Activated naive CD8-positive, alpha-beta T cell (primary cell): ENCODE measurements around the gene MGAT4A.

ENCODE experiments used
- H3K27ac Mint-ChIP-seq: one replicate; pipeline ENCODE4 v1.8.0; 2021; ENCODE audit warnings: mixed read lengths
- H3K27me3 Mint-ChIP-seq: one replicate; pipeline ENCODE4 v1.8.0; 2021; ENCODE audit warnings: mixed read lengths
- H3K36me3 Mint-ChIP-seq: one replicate; pipeline ENCODE4 v1.8.0; 2021; ENCODE audit warnings: mixed read lengths
- H3K4me1 Mint-ChIP-seq: one replicate; pipeline ENCODE4 v1.8.0; 2021; ENCODE audit warnings: low read depth, mixed read lengths
- H3K4me3 Mint-ChIP-seq: one replicate; pipeline ENCODE4 v1.8.0; 2021; ENCODE audit warnings: mild to moderate bottlenecking, mixed read lengths
- H3K9me3 Mint-ChIP-seq: one replicate; pipeline ENCODE4 v1.8.0; 2021; ENCODE audit warnings: low read depth, mixed read lengths

The MGAT4A gene

DNA sequence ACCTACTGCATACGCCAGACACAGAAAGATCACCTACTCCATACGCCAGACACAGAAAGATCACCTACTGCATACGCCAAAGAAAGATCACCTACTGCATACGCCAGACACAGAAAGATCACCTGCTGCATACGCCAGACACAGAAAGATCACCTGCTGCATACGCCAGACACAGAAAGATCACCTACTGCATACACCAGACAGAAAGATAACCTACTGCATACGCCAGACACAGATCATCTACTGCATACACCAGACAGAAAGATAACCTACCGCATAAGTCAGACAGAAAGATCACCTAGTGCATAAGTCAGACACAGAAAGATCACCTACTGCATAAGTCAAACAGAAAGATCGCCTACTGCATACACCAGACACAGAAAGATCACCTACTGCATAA, 148.4 kb downstream of the MGAT4A start:
- peaks cover 6% of the 10 kb centered on the region for H3K36me3 Mint-ChIP-seq
- no peaks in the 10 kb centered on the region for H3K27me3 Mint-ChIP-seq
- no peak overlapping the region for H3K4me3 Mint-ChIP-seq
- no peak overlapping the region for H3K27ac Mint-ChIP-seq
- no peaks in the 10 kb centered on the region for H3K4me1 Mint-ChIP-seq
- H3K9me3 Mint-ChIP-seq, result no peaks in the 10 kb centered on the region

DNA sequence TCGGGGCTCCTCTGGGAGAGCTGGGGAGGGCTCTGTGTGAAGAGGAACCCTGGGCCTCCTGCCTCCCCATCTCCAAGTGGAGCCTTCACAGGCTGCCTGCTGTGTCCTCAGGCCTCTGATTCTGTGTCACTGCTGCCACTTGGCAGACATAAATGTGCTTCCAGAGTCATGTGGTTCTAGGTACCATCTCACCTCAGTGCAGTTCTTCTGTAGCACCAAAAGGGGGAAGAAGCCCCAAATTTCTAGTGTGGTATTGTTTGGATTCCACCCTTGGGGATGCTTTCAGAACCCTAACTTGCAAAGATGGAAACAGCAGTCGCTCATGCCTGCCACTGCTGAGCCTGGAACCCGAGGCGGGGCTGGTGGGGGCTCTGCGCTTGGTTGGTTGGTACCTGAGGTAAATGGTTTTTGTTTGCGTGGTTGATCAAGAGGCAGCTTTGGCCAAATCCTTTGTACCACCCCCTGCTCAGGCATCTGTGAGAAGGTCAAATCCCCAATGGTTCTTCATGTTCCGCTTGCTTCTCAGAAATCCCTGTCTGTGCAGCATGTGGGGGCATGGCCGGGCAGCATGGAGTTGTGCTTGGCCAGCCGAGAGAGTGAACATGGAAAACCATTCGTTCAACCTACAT, 150.2 kb downstream of the MGAT4A start:
- Mint-ChIP-seq H3K27ac (no peak overlapping the region), H3K9me3 (no peaks in the 10 kb centered on the region), H3K27me3 (no peaks in the 10 kb centered on the region), H3K36me3 (peaks cover 6% of the 10 kb centered on the region), H3K4me1 (no peaks in the 10 kb centered on the region), H3K4me3 (no peak overlapping the region)

DNA sequence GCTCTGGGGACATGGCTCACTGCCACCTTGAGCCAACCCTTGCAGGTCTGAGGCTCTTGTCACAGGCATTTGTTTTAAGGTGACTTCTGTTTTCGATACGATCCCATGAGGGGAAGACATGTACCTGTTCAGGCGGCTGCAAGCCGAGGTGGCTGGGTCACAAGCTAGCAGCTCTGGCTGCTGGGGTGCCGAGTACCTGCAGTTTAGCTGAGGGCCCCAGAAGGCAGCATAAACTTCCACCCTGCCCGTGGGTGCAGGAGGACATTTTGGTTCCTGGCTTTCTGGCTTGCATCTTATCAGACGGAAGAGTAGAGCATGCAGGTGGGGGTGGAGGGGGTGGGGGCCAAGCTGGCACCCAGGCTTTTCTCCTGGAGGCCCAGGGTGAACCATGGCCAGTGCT, 151.0 kb downstream of the MGAT4A start:
- no peak overlapping the region for H3K4me3 Mint-ChIP-seq
- no peaks in the 10 kb centered on the region for H3K4me1 Mint-ChIP-seq
- H3K36me3 Mint-ChIP-seq, result peaks cover 6% of the 10 kb centered on the region
- H3K9me3 Mint-ChIP-seq, result no peaks in the 10 kb centered on the region
- H3K27me3 Mint-ChIP-seq, result no peaks in the 10 kb centered on the region
- H3K27ac Mint-ChIP-seq, result no peak overlapping the region

DNA sequence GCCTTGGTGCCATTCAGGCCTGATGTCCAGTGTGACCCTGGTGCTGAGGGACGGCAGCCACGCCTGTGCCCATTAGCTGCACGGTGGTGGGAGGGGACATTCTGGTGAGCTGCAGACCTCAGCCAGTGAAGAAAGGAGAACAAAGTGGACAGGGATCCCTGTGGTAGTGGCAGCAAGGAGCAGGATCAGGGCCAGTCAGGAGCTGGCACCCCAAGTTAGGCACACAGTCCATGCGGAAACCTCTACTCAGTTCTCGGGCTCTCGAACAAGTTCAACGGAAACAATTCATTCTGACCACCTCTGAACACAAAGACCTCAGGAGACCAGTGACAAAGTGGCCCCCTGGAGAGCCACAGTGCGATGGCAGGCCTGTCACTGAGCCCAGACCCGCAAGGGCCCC, 152.7 kb downstream of the MGAT4A start:
- no peak overlapping the region for H3K4me3 Mint-ChIP-seq
- H3K4me1 Mint-ChIP-seq, result no peaks in the 10 kb centered on the region
- no peak overlapping the region for H3K27ac Mint-ChIP-seq
- H3K36me3 Mint-ChIP-seq, result peaks cover 6% of the 10 kb centered on the region
- H3K9me3 Mint-ChIP-seq, result no peaks in the 10 kb centered on the region
- H3K27me3 Mint-ChIP-seq, result no peaks in the 10 kb centered on the region

DNA sequence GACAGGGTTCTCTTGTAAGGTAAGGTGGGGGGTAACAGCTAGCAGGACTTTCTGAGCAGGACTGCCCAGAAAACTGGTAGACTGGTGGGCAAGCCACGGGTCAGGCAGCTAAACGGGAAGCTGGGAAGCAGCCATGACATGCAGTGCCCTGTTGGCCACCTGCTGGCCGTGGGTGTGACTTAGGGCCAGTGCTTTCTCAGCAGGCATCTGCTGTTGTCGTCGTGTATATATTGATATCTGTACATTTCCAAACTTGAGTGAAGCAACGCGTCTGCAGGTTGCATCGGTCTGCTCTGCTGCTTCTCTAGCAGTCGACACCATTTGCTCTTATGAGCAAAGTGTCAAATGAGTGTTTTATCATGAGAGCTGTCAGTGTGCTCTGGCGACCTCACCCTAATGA, 153.6 kb downstream of the MGAT4A start:
- Mint-ChIP-seq H3K36me3 (peaks cover 4% of the 10 kb centered on the region), H3K27ac (peak overlapping the region; percentile 10), H3K4me1 (no peaks in the 10 kb centered on the region), H3K27me3 (no peaks in the 10 kb centered on the region), H3K4me3 (no peak overlapping the region), H3K9me3 (no peaks in the 10 kb centered on the region)

DNA sequence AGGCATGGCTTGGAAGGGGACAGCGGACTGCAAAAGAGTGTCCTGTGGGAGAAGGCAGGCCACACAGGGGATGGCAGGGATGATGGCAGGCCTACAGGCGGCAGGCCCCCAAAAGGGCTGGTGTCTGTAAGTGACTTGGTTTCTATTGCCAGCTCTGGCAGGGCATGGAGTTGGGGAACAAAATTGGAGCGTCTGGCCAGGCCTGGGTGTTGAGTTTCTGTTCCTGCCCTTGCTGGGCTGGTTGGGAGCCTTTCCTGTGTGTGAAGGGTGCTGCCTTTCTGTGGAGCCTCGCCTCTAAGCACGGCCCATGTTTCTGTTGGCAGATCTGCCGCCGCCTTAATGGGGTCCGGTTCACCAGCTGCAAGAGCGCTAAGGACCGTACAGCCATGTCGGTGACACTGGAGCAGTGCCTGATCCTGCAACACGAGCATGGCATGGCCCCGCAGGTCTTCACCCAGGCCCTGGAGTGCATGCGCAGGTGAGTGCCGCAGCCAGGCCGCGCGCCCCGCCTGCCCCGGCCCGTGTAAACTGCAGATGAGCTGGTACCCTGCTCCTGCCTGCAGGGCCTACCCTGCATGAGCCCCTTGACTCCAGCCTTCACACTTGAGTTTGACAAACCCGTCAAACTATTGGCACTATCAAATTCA, 154.1 kb downstream of the MGAT4A start:
- Mint-ChIP-seq H3K36me3 (peaks cover 4% of the 10 kb centered on the region), H3K4me1 (no peaks in the 10 kb centered on the region), H3K27me3 (no peaks in the 10 kb centered on the region), H3K27ac (no peak overlapping the region), H3K4me3 (no peak overlapping the region), H3K9me3 (no peaks in the 10 kb centered on the region)

DNA sequence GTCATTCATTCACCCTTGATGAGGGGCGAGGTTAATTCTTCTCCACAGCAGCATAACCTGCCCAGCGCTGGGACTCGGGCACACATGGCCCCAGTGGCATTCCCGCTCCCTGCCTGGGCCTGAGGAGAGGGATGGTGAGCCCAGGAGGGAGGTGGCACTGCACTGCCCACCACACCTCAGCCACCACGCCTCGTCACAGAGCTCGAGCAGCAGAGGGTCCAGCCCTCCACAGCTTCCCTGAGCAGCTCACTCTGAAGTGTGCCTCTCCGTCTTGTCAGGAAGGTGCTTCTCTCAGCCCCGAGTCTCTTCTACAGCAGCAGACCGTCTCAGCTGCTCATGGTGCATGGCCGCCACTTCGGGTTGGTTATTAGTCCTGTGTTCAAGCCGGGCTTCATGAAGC, 157.5 kb downstream of the MGAT4A start:
- no peak overlapping the region for H3K4me3 Mint-ChIP-seq
- no peaks in the 10 kb centered on the region for H3K27me3 Mint-ChIP-seq
- H3K4me1 Mint-ChIP-seq, result no peaks in the 10 kb centered on the region
- no peaks in the 10 kb centered on the region for H3K9me3 Mint-ChIP-seq
- peaks cover 4% of the 10 kb centered on the region for H3K36me3 Mint-ChIP-seq
- H3K27ac Mint-ChIP-seq, result no peak overlapping the region

DNA sequence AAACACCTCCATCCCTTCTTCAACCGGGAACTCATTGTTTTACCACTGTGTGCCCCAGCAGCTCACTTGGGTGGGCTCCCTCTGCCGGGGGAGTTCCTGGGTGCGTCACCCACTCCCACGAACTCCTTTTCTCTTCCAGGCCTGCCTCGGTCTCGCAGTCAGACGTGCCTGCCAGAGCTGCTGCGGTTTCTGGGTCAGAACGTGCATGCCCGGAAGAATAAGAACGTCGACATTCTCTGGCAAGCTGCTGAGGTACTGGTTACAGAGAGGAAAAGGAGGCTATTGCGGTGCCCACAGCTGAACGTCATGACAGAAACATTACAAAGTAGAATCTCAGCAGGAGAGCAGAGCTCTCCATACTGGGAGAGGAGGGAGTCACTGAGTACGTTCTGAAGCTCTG, 158.3 kb downstream of the MGAT4A start:
- no peak overlapping the region for H3K4me3 Mint-ChIP-seq
- H3K36me3 Mint-ChIP-seq, result peaks cover 1% of the 10 kb centered on the region

DNA sequence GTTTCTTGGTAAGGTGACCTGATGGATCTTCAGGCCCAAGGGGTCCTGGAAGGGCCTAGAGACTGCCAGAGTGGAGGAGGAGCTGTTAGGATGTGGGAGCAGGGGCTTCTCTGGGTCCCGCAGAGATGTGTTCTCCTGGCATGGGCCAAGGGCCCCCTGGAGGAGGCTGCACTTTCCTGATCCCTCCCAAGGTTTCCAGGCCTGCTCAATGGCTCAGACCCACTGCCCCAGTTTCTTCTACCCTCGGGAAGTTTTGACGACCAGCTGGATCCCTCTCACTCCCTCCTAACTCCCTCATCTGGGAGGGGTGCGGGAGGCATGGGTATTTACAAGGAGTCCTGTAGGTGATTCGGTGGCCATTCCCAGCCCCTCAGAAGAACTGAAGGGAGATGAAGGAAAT, 158.7 kb downstream of the MGAT4A start:
- no peaks in the 10 kb centered on the region for H3K4me1 Mint-ChIP-seq
- H3K27ac Mint-ChIP-seq, result no peak overlapping the region
- H3K36me3 Mint-ChIP-seq, result no peaks in the 10 kb centered on the region

More for the DNA sequence above, 158.3 kb downstream of the MGAT4A start:
- H3K9me3 Mint-ChIP-seq, result no peaks in the 10 kb centered on the region
- no peaks in the 10 kb centered on the region for H3K4me1 Mint-ChIP-seq
- no peaks in the 10 kb centered on the region for H3K27me3 Mint-ChIP-seq
- no peak overlapping the region for H3K27ac Mint-ChIP-seq

DNA sequence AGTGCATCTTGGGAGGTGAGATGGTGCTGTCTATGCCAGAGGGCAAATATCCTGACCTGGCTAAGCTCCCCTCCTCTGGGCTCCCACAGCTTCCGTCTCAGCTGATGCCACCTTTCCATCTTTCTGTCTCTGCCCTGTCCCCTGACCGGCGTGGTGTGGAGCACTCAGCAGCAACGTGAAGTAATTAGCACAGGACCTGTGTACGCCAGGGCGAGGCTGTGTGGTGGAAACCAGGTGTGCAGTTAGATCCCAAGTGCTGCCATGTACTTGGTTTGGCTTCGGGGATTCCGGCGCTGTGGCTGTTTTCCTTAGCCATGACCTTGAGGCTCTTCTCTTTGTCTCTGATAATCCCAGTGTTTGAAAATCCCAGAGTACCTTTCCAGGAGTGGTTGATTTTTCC, 159.1 kb downstream of the MGAT4A start:
- no peaks in the 10 kb centered on the region for H3K9me3 Mint-ChIP-seq
- H3K27ac Mint-ChIP-seq, result no peak overlapping the region
- no peaks in the 10 kb centered on the region for H3K36me3 Mint-ChIP-seq
- no peaks in the 10 kb centered on the region for H3K4me1 Mint-ChIP-seq
- H3K27me3 Mint-ChIP-seq, result no peaks in the 10 kb centered on the region
- no peak overlapping the region for H3K4me3 Mint-ChIP-seq

More for the DNA sequence above, 158.7 kb downstream of the MGAT4A start:
- no peak overlapping the region for H3K4me3 Mint-ChIP-seq
- H3K27me3 Mint-ChIP-seq, result no peaks in the 10 kb centered on the region
- H3K9me3 Mint-ChIP-seq, result no peaks in the 10 kb centered on the region

DNA sequence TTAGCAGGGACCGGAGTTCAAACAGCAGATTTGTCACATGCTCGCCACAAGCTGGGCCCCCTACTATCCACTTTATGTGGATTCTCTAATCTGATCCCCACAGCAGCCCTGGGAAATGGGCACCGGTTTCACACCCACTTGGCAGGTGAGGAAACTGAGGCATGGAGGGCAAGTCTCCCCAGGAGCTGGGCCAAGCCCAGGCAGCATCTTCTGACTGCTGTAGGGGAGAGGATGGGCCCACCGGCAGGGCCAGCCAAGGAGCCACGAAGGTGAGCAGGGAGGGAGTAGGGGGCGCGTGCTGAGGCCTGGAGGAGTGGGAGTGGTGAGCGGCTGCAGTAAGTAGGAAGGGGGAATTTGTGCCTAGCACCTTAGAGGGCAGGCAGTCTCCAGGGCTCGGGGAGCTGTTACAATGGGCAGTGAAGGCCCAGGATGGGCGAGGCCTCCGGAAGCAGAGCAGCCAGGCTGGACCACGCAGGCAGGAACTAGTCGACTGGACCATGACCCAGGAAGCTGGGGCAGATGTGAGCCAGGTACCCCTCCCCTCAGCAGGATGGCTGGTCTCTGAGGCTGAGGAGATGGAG, 159.7 kb downstream of the MGAT4A start:
- Mint-ChIP-seq H3K27me3 (no peaks in the 10 kb centered on the region), H3K36me3 (no peaks in the 10 kb centered on the region), H3K4me1 (no peaks in the 10 kb centered on the region), H3K4me3 (no peak overlapping the region), H3K9me3 (no peaks in the 10 kb centered on the region), H3K27ac (peak overlapping the region; percentile 58)

DNA sequence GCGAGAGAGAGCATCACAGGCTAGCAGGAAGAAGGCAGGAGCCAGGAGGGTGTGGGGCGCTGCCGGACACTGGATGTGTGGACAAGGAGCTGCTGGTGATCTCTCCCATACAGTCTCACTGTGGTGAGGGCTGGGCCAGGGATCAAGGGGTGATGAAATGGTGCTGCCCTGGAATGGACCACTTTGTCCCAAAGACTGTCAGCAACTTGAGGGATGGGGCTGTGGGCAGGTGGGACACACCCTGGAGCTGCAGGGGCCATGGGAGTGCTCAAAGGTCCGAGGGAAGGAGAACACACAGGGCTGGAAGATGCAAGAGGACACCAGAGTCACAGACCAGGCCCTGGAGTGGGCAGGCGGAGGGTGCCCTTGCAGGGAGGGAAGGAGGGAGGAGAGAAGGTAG, 160.6 kb downstream of the MGAT4A start:
- no peaks in the 10 kb centered on the region for H3K4me1 Mint-ChIP-seq
- H3K4me3 Mint-ChIP-seq, result no peak overlapping the region
- H3K9me3 Mint-ChIP-seq, result no peaks in the 10 kb centered on the region
- no peaks in the 10 kb centered on the region for H3K36me3 Mint-ChIP-seq
- H3K27ac Mint-ChIP-seq, result peak overlapping the region; percentile 22
- H3K27me3 Mint-ChIP-seq, result no peaks in the 10 kb centered on the region

DNA sequence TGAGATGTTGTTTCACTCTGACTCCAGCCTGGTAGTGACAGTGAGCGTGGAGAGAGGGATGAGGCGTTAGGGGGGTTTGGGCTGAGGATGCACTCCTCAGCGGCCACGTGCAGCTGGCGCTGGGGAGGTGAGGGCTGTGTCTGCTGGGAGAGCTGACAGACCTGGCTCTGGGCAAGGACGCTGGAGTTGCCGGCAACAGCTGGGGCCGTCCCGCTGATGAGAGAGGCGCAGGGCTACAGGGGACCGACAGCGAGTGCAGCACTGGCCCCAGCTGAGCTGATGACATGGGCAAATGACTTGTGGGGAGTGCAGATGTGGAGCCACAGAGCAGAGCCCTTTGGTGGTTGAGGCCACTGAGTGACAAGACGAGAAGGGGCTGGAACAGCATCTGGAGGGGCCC, 161.0 kb downstream of the MGAT4A start:
- no peaks in the 10 kb centered on the region for H3K27me3 Mint-ChIP-seq
- no peaks in the 10 kb centered on the region for H3K9me3 Mint-ChIP-seq
- no peak overlapping the region for H3K4me3 Mint-ChIP-seq
- H3K4me1 Mint-ChIP-seq, result no peaks in the 10 kb centered on the region
- no peaks in the 10 kb centered on the region for H3K36me3 Mint-ChIP-seq
- peak overlapping the region; percentile 46 for H3K27ac Mint-ChIP-seq

DNA sequence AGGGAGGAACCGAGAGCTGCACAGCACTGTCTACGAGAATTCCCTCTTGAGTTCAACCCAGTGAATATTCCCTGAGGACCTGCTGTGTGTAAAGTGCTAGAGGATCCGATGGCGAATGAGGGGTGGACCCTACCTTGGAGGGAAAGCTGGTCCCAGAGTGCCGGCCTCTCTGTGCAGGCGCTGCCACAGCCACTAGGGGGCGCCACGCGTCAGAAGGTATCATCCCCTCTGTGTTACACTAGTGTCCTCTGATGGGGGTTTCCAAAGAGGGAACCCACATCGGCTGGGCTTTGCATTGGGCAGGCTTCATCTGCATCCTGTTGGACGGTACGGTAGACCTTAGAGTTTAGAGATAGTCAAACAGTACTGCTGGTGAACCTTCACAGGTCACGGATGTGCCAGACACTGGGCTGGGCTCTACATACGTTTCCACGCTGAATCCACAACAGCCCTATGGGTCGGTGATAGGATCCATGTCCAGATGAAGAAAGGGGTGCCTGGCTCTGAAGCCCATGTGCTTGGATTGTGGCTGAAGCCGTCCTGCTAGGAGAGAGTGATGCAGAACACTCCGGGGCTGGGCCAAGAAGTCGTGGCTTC, 161.6 kb downstream of the MGAT4A start:
- Mint-ChIP-seq H3K9me3 (no peaks in the 10 kb centered on the region), H3K27me3 (no peaks in the 10 kb centered on the region), H3K4me3 (no peak overlapping the region), H3K27ac (peak overlapping the region; percentile 41), H3K4me1 (no peaks in the 10 kb centered on the region), H3K36me3 (no peaks in the 10 kb centered on the region)
